Keratinocyte (primary cell): ENCODE data around the gene DLG1. TPM values are rescaled to one million over a fixed set of nuclear protein-coding genes. Genes with fewer than 3 reads are reported as not detected.
"Not testable (repeated sequence)": the region's sequence is repeated elsewhere in the genome, so short reads cannot be mapped to it uniquely, and the experiment has no call there.

Experiments used
- DNase-seq: peaks from one replicate; pipeline ENCODE4 v3.0.0-alpha.2; 2011; ENCODE audit warnings: low read depth, missing footprints, low spot score
- FAIRE-seq: peaks from 2 replicates; lab custom pipeline; 2011; peaks lifted over from hg19 to GRCh38; lab: Jason Lieb, UNC
- H2AFZ ChIP-seq: 2 replicates; pipeline ENCODE4 v1.6.0; 2012; ENCODE audit warnings: low read length, control low read depth, inconsistent platforms; ENCODE audit not compliant: control insufficient read depth
- H3K27ac ChIP-seq: 2 replicates; pipeline ENCODE4 v1.5.1; 2011; ENCODE audit warnings: low read length; ENCODE audit not compliant: control insufficient read depth, insufficient read depth
- H3K27me3 ChIP-seq: 3 replicates; pipeline ENCODE4 v1.6.0; 2011; ENCODE audit warnings: low read length; ENCODE audit not compliant: control insufficient read depth, insufficient read depth; ENCODE audit errors: extremely low read depth
- H3K36me3 ChIP-seq, 2 experiments: 2 replicates in 1 of 2; 3 replicates in 1 of 2; pipeline ENCODE4 v1.5.1; 2011; ENCODE audit warnings: low read length in 2 of 2, mild to moderate bottlenecking in 1 of 2; ENCODE audit not compliant: control insufficient read depth in 2 of 2, insufficient read depth in 2 of 2; ENCODE audit errors: extremely low read depth in 1 of 2
- H3K4me1 ChIP-seq: 3 replicates; pipeline ENCODE4 v1.5.1; 2011; ENCODE audit warnings: low read length; ENCODE audit not compliant: control insufficient read depth, insufficient read depth; ENCODE audit errors: extremely low read depth
- H3K4me2 ChIP-seq: 3 replicates; pipeline ENCODE4 v1.6.0; 2011; ENCODE audit warnings: low read depth, low read length; ENCODE audit not compliant: control insufficient read depth, insufficient read depth; ENCODE audit errors: extremely low read depth
- H3K4me3 ChIP-seq, 3 experiments: fragments of 200-600 bp in 1 of 3; sonication (generic) in 1 of 3; 2 replicates in 2 of 3; 3 replicates in 1 of 3; pipeline ENCODE4 v1.5.1; 2011 to 2016; ENCODE audit warnings: low read length in 3 of 3, mild to moderate bottlenecking in 3 of 3, control low read depth in 2 of 3, inconsistent platforms in 1 of 3, low read depth in 1 of 3, mixed read lengths in 1 of 3, mixed run types in 1 of 3, moderate library complexity in 1 of 3; ENCODE audit not compliant: control insufficient read depth in 2 of 3, insufficient read depth in 2 of 3; ENCODE audit errors: extremely low read depth in 1 of 3
- H3K79me2 ChIP-seq: 2 replicates; pipeline ENCODE4 v1.6.0; 2012; ENCODE audit warnings: low read length; ENCODE audit not compliant: control insufficient read depth, insufficient read depth
- H3K9ac ChIP-seq: 3 replicates; pipeline ENCODE4 v1.6.0; 2011; ENCODE audit warnings: low read length; ENCODE audit not compliant: control insufficient read depth, insufficient read depth; ENCODE audit errors: extremely low read depth
- H3K9me1 ChIP-seq: 3 replicates; pipeline ENCODE4 v1.6.0; 2011; ENCODE audit warnings: low read length; ENCODE audit not compliant: control insufficient read depth, insufficient read depth; ENCODE audit errors: extremely low read depth
- H3K9me3 ChIP-seq: 2 replicates; pipeline ENCODE4 v1.5.1; 2012; ENCODE audit warnings: low read depth, low read length; ENCODE audit not compliant: control insufficient read depth
- H4K20me1 ChIP-seq: 3 replicates; pipeline ENCODE4 v1.6.0; 2011; ENCODE audit warnings: low read length; ENCODE audit not compliant: control insufficient read depth, insufficient read depth; ENCODE audit errors: extremely low read depth
- EZH2 ChIP-seq: IDR thresholded peaks from one replicate; pipeline ENCODE4 v1.6.1; 2012; ENCODE audit warnings: inconsistent platforms, mild to moderate bottlenecking, low read length, moderate library complexity
- dilution Hi-C: fragments of 300-500 bp; cut with MboI; formaldehyde crosslinking; loops from one replicate; pipeline ENCODE4 v1.7.0; 2020; ENCODE audit warnings: low sequenced_read_pairs; ENCODE audit not compliant: extremely low pct_ligation_motif_present
- polyA plus RNA-seq, 5 experiments: library from polyadenylated mRNA; depleted of rRNA in 3 of 5; stranded (reverse) in 3 of 5; stranded (forward) in 1 of 5; unstranded in 1 of 5; fragments of >200 nt; gene quantifications; 1 replicate in 1 of 5; 2 replicates in 3 of 5; 3 replicates in 1 of 5; pipeline versions ENCODE4 v1.2.1 to v1.2.3, GENCODE V29; 2011 to 2012; ENCODE audit warnings: missing spikeins in 2 of 5, low read depth in 1 of 5, low replicate concordance in 1 of 5
- TF ChIP-seq, protein P1 (sequence below), 3 experiments: IDR thresholded peaks in 1 of 3; conservative IDR thresholded peaks in 1 of 3; optimal IDR thresholded peaks in 1 of 3; 2 replicates in 2 of 3; 3 replicates in 1 of 3; pipeline versions ENCODE3 to v1.5.1; 2011; ENCODE audit warnings: low read length in 3 of 3, mild to moderate bottlenecking in 3 of 3, moderate library complexity in 2 of 3, control low read depth in 1 of 3, inconsistent platforms in 1 of 3; ENCODE audit not compliant: insufficient read depth in 2 of 3; ENCODE audit errors: extremely low read depth in 1 of 3

The DLG1 gene
- polyA plus RNA-seq, 1 donor (not counting 4 experiments of a cell fraction or from before 2014, with no cell fraction given) = 139 TPM

DNA sequence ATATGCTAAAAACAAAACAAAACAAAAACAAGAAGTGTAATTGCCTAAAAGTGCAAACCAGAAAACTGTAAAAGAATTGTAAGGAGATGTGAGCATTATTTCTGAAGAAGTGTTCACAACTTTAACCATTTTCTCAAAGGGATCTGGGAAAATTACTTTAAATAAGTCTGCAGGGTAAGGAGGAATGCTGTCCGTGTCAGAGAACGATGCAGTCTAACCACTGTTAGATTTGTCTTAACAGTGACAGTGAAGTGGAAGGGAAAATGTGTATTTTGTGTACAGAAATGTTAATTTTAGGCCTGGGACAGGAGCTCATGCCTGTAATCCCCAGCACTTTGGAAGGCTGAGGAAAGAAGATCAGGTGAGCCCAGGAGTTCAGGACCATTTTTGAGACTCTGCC, 95.7 kb downstream of the DLG1 start:
- Histone ChIP-seq H4K20me1 (peaks cover 50% of the 10 kb centered on the region), H3K79me2 (peaks cover 100% of the 10 kb centered on the region), H3K4me1 (no peaks in the 10 kb centered on the region), H3K4me3 (no peak overlapping the region), H3K36me3 (peaks cover 0 to 1% of the 10 kb centered on the region in 2 experiments), H3K9me3 (no peaks in the 10 kb centered on the region), H3K27me3 (no peaks in the 10 kb centered on the region), H3K27ac (no peak overlapping the region), H3K9ac (no peak overlapping the region), H2AFZ (no peak overlapping the region), H3K4me2 (no peak overlapping the region), H3K9me1 (no peaks in the 10 kb centered on the region)
- DNase-seq (no peak), FAIRE-seq (no peak)
- dilution Hi-C loops = no loop called here
- TF ChIP-seq, protein P1, sequence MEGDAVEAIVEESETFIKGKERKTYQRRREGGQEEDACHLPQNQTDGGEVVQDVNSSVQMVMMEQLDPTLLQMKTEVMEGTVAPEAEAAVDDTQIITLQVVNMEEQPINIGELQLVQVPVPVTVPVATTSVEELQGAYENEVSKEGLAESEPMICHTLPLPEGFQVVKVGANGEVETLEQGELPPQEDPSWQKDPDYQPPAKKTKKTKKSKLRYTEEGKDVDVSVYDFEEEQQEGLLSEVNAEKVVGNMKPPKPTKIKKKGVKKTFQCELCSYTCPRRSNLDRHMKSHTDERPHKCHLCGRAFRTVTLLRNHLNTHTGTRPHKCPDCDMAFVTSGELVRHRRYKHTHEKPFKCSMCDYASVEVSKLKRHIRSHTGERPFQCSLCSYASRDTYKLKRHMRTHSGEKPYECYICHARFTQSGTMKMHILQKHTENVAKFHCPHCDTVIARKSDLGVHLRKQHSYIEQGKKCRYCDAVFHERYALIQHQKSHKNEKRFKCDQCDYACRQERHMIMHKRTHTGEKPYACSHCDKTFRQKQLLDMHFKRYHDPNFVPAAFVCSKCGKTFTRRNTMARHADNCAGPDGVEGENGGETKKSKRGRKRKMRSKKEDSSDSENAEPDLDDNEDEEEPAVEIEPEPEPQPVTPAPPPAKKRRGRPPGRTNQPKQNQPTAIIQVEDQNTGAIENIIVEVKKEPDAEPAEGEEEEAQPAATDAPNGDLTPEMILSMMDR (optimal IDR thresholded peaks at IDR 0.05 in 1 of 3, IDR thresholded peaks at IDR 0.05 in 1 of 3, conservative IDR thresholded peaks at IDR 0.05 in 1 of 3; ENCODE audit: extremely low read depth in 1 of 3, insufficient read depth in 2 of 3, low read length in 3 of 3) = no peak
- no peak for TF ChIP-seq EZH2

DNA sequence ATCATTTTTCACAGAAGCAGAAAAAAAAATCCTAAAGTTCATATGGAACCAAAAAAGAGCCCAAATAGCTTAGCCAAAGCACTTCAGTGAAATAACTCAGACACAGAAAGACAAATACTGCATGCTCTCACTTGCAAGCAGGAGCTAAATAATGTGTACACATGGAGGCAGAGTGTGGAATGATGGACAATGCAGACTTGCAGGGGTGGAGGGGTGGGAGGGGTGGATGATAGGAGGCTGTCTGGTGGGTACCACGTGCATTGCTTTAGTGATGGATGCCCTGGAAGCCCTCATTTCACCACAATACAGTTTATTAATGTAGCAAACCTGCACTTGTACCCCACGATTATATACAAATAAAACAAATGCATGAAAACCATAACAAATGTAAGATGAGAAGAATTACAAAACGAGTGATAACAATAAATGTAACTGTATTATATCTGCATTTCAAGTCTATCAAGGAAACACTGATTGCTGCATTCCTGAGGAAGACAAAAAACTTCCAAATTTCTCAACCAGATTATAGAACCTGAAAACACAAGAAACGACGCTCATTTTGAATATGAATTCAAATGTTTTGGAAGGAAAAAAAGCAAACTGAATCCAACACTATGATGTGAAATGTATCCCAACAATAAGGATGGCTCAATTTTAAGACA, 96.5 kb downstream of the DLG1 start:
- no peak overlapping the region for H3K4me3 ChIP-seq
- H2AFZ ChIP-seq = no peak overlapping the region
- TF ChIP-seq, protein P1 (optimal IDR thresholded peaks at IDR 0.05 in 1 of 3, IDR thresholded peaks at IDR 0.05 in 1 of 3, conservative IDR thresholded peaks at IDR 0.05 in 1 of 3; ENCODE audit: extremely low read depth in 1 of 3, insufficient read depth in 2 of 3, low read length in 3 of 3) = no peak
- no peak for TF ChIP-seq EZH2
- no peak for FAIRE-seq
- H3K27me3 ChIP-seq = no peaks in the 10 kb centered on the region
- peaks cover 100% of the 10 kb centered on the region for H3K79me2 ChIP-seq
- H3K4me2 ChIP-seq = no peak overlapping the region
- no peaks in the 10 kb centered on the region for H3K4me1 ChIP-seq
- H3K9me1 ChIP-seq = no peaks in the 10 kb centered on the region
- dilution Hi-C loops = no loop called here
- no peaks in the 10 kb centered on the region for H3K9me3 ChIP-seq
- H3K27ac ChIP-seq = no peak overlapping the region
- peaks cover 49% of the 10 kb centered on the region for H4K20me1 ChIP-seq
- peaks cover 0 to 1% of the 10 kb centered on the region in 2 experiments for H3K36me3 ChIP-seq
- no peak overlapping the region for H3K9ac ChIP-seq
- DNase-seq = no peak

DNA sequence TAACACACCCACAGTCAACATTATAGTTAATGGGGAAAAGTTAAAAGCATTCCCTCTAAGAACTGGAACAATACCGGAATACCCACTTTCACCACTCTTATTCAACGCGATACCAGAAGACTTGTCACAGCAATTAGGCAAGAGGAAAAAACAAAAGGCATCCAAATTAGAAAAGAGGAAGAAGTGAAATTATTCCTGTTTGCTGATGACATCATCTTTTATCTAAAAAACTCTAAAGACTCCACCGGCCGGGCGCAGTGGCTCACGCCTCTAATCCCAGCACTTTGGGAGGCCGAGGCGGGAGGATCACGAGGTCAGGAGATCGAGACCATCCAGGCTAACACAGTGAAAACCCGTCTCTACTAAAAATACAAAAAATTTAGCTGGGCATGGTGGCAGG, 97.6 kb downstream of the DLG1 start:
- H4K20me1 ChIP-seq = peaks cover 46% of the 10 kb centered on the region
- H3K4me1 ChIP-seq = not testable (repeated sequence)

More for the DNA sequence above, 97.6 kb downstream of the DLG1 start:
- H3K4me3 ChIP-seq, H3K4me2 ChIP-seq, H3K36me3 ChIP-seq, H2AFZ ChIP-seq, DNase-seq, dilution Hi-C loops, H3K27ac ChIP-seq, FAIRE-seq, H3K9ac ChIP-seq, H3K9me1 ChIP-seq, H3K27me3 ChIP-seq, H3K9me3 ChIP-seq: not testable (repeated sequence)
- H3K79me2 ChIP-seq = peaks cover 100% of the 10 kb centered on the region
